GM19193 (cell line): ENCODE measurements around the gene RAX2.

ENCODE experiments used
- POLR2A ChIP-seq: IDR thresholded peaks from 4 replicates; pipeline ENCODE4 v1.6.1; 2011; ENCODE audit not compliant: insufficient read depth, insufficient read length; ENCODE audit errors: extremely low read depth

The RAX2 gene

GRCh38 chr19:3771906-3772455, at the start of gene RAX2:
RAX2 (minus strand) TSS chr19:3772228; CDS start chr19:3771742, 486 bp downstream.
- no peak for TF ChIP-seq POLR2A

GRCh38 chr19:3821156-3821555, 49.1 kb upstream of the RAX2 start:
- TF ChIP-seq POLR2A = no peak

- TF ChIP-seq POLR2A = no peak
These were observed 48.0 kb upstream of the RAX2 start for GRCh38 chr19:3819989-3820388.

GRCh38 chr19:3818918-3819317, 46.9 kb upstream of the RAX2 start:
- TF ChIP-seq POLR2A = no peak

GRCh38 chr19:3818466-3818865, 46.4 kb upstream of the RAX2 start:
- TF ChIP-seq POLR2A = no peak

- TF ChIP-seq POLR2A = no peak
These were observed 45.7 kb upstream of the RAX2 start for GRCh38 chr19:3817761-3818160.

- no peak for TF ChIP-seq POLR2A
These were observed 44.7 kb upstream of the RAX2 start for GRCh38 chr19:3816566-3817218.

- no peak for TF ChIP-seq POLR2A
These were observed 42.6 kb upstream of the RAX2 start for GRCh38 chr19:3814648-3815047.

- no peak for TF ChIP-seq POLR2A
These were observed 41.7 kb upstream of the RAX2 start for GRCh38 chr19:3813473-3814392.

- TF ChIP-seq POLR2A = no peak
These were observed 38.8 kb upstream of the RAX2 start for GRCh38 chr19:3810708-3811355.

GRCh38 chr19:3809881-3810707, 38.1 kb upstream of the RAX2 start:
- TF ChIP-seq POLR2A = no peak

GRCh38 chr19:3808420-3809143, 36.6 kb upstream of the RAX2 start:
- TF ChIP-seq POLR2A = no peak

GRCh38 chr19:3807574-3808354, 35.7 kb upstream of the RAX2 start:
- no peak for TF ChIP-seq POLR2A
